GM18858 (cell line): ENCODE data around the gene TMEM45B.
"Not testable (repeated sequence)": the region's sequence is repeated elsewhere in the genome, so short reads cannot be mapped to it uniquely, and the experiment has no call there.

Experiments
- ATAC-seq: cut with Tn5 transposase; IDR thresholded peaks from one replicate; pipeline ENCODE4 v1.9.1; 2021; ENCODE audit not compliant: unreplicated experiment

TMEM45B gene

GRCh38 chr11:129804012-129804411 lies 11.6 kb upstream of the TMEM45B start:
- no peak for ATAC-seq

GRCh38 chr11:129808241-129808640 lies 7.4 kb upstream of the TMEM45B start:
- not testable (repeated sequence) for ATAC-seq

GRCh38 chr11:129813231-129813791 lies 2.3 kb upstream of the TMEM45B start:
- ATAC-seq = no peak

- no peak for ATAC-seq
Observed at GRCh38 chr11:129814244-129815014, 1.2 kb upstream of the TMEM45B start.

- ATAC-seq = no peak
Observed at GRCh38 chr11:129817534-129818051, 1.9 kb downstream of the TMEM45B start.

GRCh38 chr11:129818236-129818635 lies 2.6 kb downstream of the TMEM45B start:
- not testable (repeated sequence) for ATAC-seq

GRCh38 chr11:129819237-129819636 lies 3.6 kb downstream of the TMEM45B start:
- ATAC-seq = no peak

- not testable (repeated sequence) for ATAC-seq
Observed at GRCh38 chr11:129820228-129820627, 4.6 kb downstream of the TMEM45B start.

- not testable (repeated sequence) for ATAC-seq
Observed at GRCh38 chr11:129823281-129823680, 7.6 kb downstream of the TMEM45B start.

GRCh38 chr11:129823799-129824198 lies 8.2 kb downstream of the TMEM45B start:
- ATAC-seq = not testable (repeated sequence)

- ATAC-seq = no peak
Observed at GRCh38 chr11:129825380-129825779, 9.7 kb downstream of the TMEM45B start.

GRCh38 chr11:129828301-129828836 lies 12.7 kb downstream of the TMEM45B start:
- ATAC-seq = no peak

GRCh38 chr11:129829497-129829896 lies 13.8 kb downstream of the TMEM45B start:
- ATAC-seq = not testable (repeated sequence)

GRCh38 chr11:129831227-129831626 lies 15.6 kb downstream of the TMEM45B start:
- ATAC-seq = not testable (repeated sequence)

GRCh38 chr11:129833260-129833659 lies 17.6 kb downstream of the TMEM45B start:
- not testable (repeated sequence) for ATAC-seq

GRCh38 chr11:129836423-129836891 lies 20.8 kb downstream of the TMEM45B start:
- ATAC-seq = not testable (repeated sequence)

- no peak for ATAC-seq
Observed at GRCh38 chr11:129836979-129837378, 21.3 kb downstream of the TMEM45B start.

GRCh38 chr11:129840236-129840635 lies 24.6 kb downstream of the TMEM45B start:
- ATAC-seq = no peak

GRCh38 chr11:129842138-129842537 lies 26.5 kb downstream of the TMEM45B start:
- ATAC-seq = no peak

- ATAC-seq = no peak
Observed at GRCh38 chr11:129846508-129847335, 31.1 kb downstream of the TMEM45B start.

- ATAC-seq = not testable (repeated sequence)
Observed at GRCh38 chr11:129847361-129847760, 31.7 kb downstream of the TMEM45B start.
